RPMI8226 (cell line): Measurements from ENCODE around the gene PARD3B.

ENCODE experiments used
- DNase-seq: peaks from one replicate; pipeline ENCODE4 v3.0.0-alpha.2; 2015

PARD3B gene

GRCh38 chr2:205220559-205220958 is 675.3 kb downstream of the PARD3B start:
- no peak for DNase-seq

DNA sequence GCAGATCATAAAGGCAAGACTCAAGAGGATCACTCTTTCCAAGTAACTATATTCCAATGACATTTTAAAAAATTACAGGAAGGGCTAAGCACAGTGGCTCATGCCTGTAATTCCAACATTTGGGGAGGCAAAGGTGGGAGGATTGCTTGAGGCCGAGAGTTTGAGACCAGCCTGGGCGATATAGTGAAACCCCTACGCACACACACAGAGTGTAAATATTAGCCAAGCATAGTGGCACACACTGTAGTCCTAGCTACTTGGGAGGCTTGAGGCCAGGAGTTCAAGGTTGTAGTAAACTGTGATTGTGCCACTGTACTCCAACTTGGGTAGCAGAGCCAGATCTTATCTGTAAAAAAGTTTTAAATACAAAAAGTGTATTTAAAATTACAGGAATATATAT is 686.8 kb downstream of the PARD3B start:
- DNase-seq: no peak

DNA sequence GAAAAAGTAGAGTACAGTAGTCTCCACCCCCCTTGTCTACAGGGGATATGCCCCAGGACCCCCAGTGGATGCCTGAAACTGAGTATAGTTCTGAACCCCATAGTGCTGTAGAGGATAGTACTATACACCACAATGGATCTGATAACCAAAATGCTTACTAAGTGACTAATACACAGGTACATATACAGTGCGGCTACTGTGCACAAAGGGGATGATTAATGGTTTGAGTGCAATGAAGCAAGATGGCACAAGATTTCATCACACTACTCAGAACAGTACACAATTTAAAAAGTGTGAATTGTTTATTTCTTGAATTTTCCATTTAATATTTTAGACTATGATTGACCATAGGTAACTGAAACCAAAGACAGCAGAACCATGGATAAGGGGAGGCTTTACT is 690.2 kb downstream of the PARD3B start:
- DNase-seq: no peak

DNA sequence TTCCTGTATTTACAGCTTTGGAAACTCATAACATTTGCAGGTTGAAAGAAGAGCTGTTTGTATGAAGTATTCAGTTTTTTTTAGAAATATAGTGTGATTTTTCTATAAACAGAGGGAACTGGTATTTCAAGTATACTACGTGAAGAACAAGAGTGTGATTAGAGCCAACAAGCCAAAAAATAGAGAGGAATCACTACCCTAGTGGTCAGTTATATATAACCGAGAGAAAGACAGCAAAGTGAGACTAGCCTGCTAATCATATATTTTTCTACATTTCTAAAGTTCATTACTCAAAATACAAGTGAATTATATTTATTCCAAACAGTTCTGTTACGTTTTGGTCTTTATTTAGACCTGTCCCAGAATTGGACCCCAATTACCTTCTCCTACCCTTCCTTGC is 692.2 kb downstream of the PARD3B start:
- DNase-seq: no peak

GRCh38 chr2:205245001-205245400 is 699.7 kb downstream of the PARD3B start:
- no peak for DNase-seq

- DNase-seq: no peak
These were observed 700.4 kb downstream of the PARD3B start for GRCh38 chr2:205245652-205246051.

- DNase-seq: no peak
These were observed 713.8 kb downstream of the PARD3B start for GRCh38 chr2:205259121-205259520.

DNA sequence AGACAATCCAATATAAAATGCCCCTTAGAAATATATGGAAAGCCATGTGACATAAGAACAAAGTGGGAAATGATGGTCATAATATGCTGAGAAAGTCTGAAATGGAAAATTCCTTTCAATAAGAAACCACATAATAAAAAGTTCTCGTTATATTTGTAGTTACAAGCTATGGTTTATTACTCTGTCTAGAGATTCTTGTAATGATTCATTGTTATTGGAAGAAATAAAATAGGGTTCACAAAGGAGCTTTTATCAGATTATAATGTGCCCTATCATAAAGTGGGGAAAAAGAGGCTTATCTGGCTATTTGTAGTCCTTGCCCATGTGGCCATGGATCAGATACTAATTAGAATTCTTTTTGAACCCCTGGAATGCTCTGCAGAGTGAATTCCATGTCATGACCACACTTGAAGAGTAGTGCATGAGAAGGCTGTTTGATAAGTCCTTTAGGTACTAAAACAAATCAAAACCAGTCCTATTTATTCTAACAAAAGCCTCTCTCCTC is 716.3 kb downstream of the PARD3B start:
- DNase-seq: no peak

DNA sequence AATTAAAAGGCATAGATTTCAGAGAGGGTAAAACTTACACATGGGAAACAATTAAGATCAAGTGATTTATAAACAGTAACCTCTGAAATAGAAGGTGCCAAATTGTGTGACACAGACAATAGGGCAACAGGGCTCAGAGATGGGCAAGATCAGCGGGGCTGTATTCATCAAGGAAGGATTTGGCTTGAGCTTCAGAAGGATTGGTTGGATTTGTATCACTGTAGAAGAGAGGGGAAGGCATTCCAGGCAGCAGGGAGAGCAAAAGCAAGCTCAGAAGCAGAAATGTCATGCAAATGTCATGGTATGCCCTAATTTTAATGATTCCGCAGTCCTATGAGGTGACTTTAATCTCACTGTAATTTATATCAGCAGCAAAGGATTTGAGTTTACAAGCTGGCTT is 722.0 kb downstream of the PARD3B start:
- no peak for DNase-seq

- no peak for DNase-seq
These were observed 725.4 kb downstream of the PARD3B start for GRCh38 chr2:205270689-205271088.

DNA sequence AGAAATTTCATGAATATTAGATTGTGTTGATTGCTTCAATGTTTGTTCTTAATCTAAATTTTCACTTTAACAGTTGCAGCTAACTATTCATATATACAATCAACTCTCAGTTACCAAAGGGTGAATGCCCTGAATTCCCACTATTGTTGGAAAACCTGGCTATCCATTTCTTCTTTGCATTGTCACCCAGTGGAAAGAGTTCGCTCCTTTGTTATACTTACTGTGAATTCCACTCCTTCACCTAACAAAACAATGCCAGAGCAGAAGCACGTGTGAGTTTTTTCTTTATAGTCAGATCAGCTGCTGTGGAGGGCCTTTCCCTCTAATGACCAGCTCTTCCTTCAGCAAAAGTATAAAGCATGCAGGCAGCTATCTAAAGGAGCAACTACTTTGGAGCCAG is 727.9 kb downstream of the PARD3B start:
- DNase-seq: no peak

DNA sequence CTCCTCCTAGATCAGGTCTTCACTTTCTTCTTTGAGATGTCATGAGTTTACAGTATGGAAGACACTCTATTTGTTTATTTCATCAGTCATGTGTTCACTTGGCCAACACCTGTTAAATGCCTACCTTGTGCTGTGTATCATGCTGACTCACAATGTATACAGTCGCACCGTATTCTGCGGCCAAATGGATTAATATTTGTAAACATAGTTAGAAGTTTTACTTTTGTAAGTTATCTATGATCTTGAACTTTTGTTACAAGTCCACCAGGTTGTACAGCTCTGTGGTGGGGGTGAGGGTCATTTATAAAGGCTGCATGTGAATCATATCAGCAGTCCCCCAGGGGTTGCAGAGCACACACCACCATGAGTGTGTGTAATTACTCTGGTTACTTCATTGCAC is 728.4 kb downstream of the PARD3B start:
- DNase-seq: no peak

DNA sequence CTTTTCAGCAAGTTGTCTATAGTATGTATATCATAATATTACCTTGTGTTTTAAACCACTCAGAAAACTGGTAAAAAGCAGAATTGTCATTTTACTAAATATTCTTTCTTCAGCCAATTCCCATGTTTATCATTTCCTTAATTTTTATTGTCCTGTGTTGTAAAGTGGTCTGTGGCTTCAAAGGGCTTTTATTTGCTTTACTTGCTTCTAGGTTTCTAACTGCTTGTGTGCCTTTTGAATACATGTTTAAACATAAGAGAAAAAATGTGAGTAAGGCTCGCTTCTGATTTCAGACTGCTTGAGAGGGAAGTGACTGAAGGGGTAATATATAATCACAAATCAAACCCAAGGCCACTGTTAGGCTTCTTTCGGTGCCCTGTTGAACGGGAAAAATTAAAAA is 729.5 kb downstream of the PARD3B start:
- DNase-seq: no peak

GRCh38 chr2:205276116-205276777 is 731.0 kb downstream of the PARD3B start:
- no peak for DNase-seq

GRCh38 chr2:205280596-205281236 is 735.4 kb downstream of the PARD3B start:
- DNase-seq: no peak

GRCh38 chr2:205283736-205284270 is 738.5 kb downstream of the PARD3B start:
- no peak for DNase-seq

- DNase-seq: no peak
These were observed 739.1 kb downstream of the PARD3B start for GRCh38 chr2:205284334-205284733.

GRCh38 chr2:205287316-205287715 is 742.0 kb downstream of the PARD3B start:
- no peak for DNase-seq

GRCh38 chr2:205288686-205289085 is 743.4 kb downstream of the PARD3B start:
- no peak for DNase-seq

DNA sequence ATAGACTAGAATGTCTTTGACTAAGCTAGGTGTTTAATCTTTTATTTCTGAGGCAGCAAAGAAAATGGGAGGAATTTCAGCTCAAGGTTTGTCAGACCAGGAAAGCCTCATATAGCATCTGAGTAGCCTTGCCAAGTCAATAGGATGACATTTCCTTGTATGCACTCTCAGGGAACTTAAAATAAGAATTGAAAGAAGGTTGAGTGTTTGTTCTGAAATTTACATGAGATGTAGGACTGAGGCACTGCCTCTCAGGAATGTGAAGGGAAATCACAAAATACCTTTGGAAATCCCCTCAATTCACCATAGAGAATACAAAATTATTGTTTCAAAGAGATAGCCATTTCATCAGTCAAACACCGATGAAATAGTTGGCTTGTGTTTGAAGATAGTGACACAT is 745.0 kb downstream of the PARD3B start:
- DNase-seq: no peak

GRCh38 chr2:205292665-205293295 is 747.5 kb downstream of the PARD3B start:
- DNase-seq: no peak

GRCh38 chr2:205293559-205293958 is 748.3 kb downstream of the PARD3B start:
- DNase-seq: no peak

DNA sequence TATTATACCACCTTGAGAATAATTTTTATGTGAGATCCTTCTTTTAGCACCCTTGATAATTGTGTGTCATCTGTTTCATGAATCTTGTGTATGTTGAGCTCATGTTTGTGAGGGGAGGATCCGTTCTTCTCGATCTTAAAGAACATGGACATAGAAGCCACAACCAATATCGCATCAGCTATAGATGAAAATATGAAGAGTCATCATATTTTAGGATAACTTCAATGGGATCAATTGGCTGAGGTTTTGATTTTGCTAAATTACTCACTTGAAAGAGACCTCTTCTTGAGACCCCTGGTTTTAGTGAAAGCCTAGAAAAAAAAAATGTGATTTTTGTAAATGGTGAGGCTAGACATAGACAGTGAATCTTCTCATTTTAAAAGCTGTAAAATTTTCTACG is 751.7 kb downstream of the PARD3B start:
- DNase-seq: no peak

GRCh38 chr2:205297368-205297767 is 752.1 kb downstream of the PARD3B start:
- no peak for DNase-seq
